Type B pancreatic cell (in vitro differentiated cells): ENCODE results near the gene KRTAP11-1. TPM values are rescaled to one million over a fixed set of nuclear protein-coding genes. Genes with fewer than 3 reads are reported as not detected.

ENCODE experiments used
- DNase-seq: peaks from one replicate; pipeline ENCODE4 v3.0.0; 2021; ENCODE audit warnings: mixed read lengths; ENCODE audit not compliant: unreplicated experiment; ENCODE audit errors: extremely low spot score
- H3K27ac Mint-ChIP-seq: 2 replicates; pipeline ENCODE4 v1.8.0; 2021; ENCODE audit warnings: mild to moderate bottlenecking, mixed read lengths
- H3K27me3 Mint-ChIP-seq: 2 replicates; pipeline ENCODE4 v1.8.0; 2021; ENCODE audit warnings: mixed read lengths
- H3K36me3 Mint-ChIP-seq: 2 replicates; pipeline ENCODE4 v1.8.0; 2021; ENCODE audit warnings: mixed read lengths
- H3K4me1 Mint-ChIP-seq: one replicate; pipeline ENCODE4 v1.8.0; 2021; ENCODE audit warnings: mixed read lengths; ENCODE audit not compliant: unreplicated experiment
- H3K4me3 Mint-ChIP-seq: 2 replicates; pipeline ENCODE4 v1.8.0; 2021; ENCODE audit warnings: mild to moderate bottlenecking, mixed read lengths
- H3K9me3 Mint-ChIP-seq: 2 replicates; pipeline ENCODE4 v1.8.0; 2021; ENCODE audit warnings: mixed read lengths
- total RNA-seq: library from RNA; stranded (reverse); gene quantifications from 2 replicates; pipeline ENCODE4 v1.2.1, GENCODE V29; 2021; ENCODE audit warnings: low replicate concordance
- TF ChIP-seq, protein P1 (sequence below): fragments of 200-600 bp; sonication (generic); conservative IDR thresholded peaks from 2 replicates; pipeline ENCODE4 v1.5.0; 2021; ENCODE audit warnings: antibody characterized with exemption, mild to moderate bottlenecking

KRTAP11-1 gene
- total RNA-seq, 1 donor from 2014 or later = not detected

DNA sequence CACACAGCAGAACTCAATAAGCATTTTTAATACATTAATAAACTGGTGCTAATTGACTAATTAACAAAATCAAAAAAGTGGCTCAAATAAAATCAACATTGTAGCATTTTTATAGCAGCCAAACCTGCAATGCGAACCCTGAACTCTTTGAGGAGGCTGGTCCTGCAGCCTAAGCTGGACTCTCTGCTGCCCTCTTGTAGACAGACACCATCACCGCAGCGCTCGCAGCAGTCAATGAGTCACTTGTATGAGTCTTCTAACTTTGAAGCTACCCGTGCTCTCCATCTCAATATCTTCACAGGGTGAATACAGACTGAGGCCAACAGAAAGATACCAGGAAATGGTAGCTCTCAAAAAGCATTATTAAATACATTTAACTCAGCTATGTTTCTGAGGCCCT, 42.1 kb downstream of the KRTAP11-1 start:
- no peak for DNase-seq
- TF ChIP-seq, protein P1, sequence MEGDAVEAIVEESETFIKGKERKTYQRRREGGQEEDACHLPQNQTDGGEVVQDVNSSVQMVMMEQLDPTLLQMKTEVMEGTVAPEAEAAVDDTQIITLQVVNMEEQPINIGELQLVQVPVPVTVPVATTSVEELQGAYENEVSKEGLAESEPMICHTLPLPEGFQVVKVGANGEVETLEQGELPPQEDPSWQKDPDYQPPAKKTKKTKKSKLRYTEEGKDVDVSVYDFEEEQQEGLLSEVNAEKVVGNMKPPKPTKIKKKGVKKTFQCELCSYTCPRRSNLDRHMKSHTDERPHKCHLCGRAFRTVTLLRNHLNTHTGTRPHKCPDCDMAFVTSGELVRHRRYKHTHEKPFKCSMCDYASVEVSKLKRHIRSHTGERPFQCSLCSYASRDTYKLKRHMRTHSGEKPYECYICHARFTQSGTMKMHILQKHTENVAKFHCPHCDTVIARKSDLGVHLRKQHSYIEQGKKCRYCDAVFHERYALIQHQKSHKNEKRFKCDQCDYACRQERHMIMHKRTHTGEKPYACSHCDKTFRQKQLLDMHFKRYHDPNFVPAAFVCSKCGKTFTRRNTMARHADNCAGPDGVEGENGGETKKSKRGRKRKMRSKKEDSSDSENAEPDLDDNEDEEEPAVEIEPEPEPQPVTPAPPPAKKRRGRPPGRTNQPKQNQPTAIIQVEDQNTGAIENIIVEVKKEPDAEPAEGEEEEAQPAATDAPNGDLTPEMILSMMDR = peak; percentile 77
- H3K4me3 Mint-ChIP-seq = no peak overlapping the region
- H3K27ac Mint-ChIP-seq = no peak overlapping the region
- H3K36me3 Mint-ChIP-seq = no peaks in the 10 kb centered on the region
- H3K27me3 Mint-ChIP-seq = no peaks in the 10 kb centered on the region
- no peaks in the 10 kb centered on the region for H3K4me1 Mint-ChIP-seq
- H3K9me3 Mint-ChIP-seq = no peaks in the 10 kb centered on the region

DNA sequence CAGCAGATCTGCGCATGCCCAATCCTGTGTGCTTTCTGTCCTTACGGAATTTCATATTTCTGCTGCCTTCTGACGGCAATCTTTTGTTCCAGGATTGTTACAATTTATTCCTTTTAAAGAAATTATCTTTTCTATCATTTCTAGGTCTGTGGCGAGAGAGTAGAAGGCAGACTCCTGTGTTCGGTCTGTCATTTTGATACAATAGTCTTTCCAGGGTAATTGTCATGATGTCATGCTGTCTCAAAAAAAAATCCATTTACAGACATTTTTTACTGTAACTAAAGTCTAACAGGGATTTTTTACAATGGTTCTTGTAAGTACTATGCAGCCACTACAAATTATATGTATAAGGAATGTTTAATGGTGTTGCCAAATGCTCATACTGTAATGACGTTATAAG, 42.8 kb downstream of the KRTAP11-1 start:
- Mint-ChIP-seq H3K4me3 (no peak overlapping the region), H3K4me1 (no peaks in the 10 kb centered on the region), H3K27me3 (peaks cover 4% of the 10 kb centered on the region), H3K27ac (no peak overlapping the region), H3K36me3 (no peaks in the 10 kb centered on the region), H3K9me3 (no peaks in the 10 kb centered on the region)
- TF ChIP-seq, protein P1 = no peak
- no peak for DNase-seq

GRCh38 chr21:30831194-30831765, 50.1 kb downstream of the KRTAP11-1 start:
- Mint-ChIP-seq H3K27ac (no peak overlapping the region), H3K36me3 (no peaks in the 10 kb centered on the region), H3K4me1 (no peaks in the 10 kb centered on the region), H3K9me3 (peaks cover 5% of the 10 kb centered on the region), H3K27me3 (peaks cover 4% of the 10 kb centered on the region), H3K4me3 (no peak overlapping the region)
- no peak for DNase-seq
- TF ChIP-seq, protein P1 = peak; percentile 78

Other genes starting within 250 kb of the KRTAP11-1 start
- not detected in 2 replicates for gene KRTAP20-2, start 246.4 kb downstream of the KRTAP11-1 start, total RNA-seq
- not detected in 2 replicates for gene KRTAP20-3, start 238.7 kb downstream of the KRTAP11-1 start, total RNA-seq
- not detected in 2 replicates for gene KRTAP21-3, start 162.8 kb downstream of the KRTAP11-1 start, total RNA-seq
- gene KRTAP21-2, start 134.3 kb downstream of the KRTAP11-1 start, total RNA-seq = not detected in 2 replicates
- gene KRTAP21-1, start 126.2 kb downstream of the KRTAP11-1 start, total RNA-seq = not detected in 2 replicates
- gene KRTAP8-1, start 68.3 kb downstream of the KRTAP11-1 start, total RNA-seq = not detected in 2 replicates
- gene KRTAP7-1, start 51.8 kb downstream of the KRTAP11-1 start, total RNA-seq = not detected in 2 replicates
- not detected in 2 replicates for gene KRTAP19-8, start 156.9 kb upstream of the KRTAP11-1 start, total RNA-seq